NCI-H128 (cell line): ENCODE results near the gene ITIH4.
A peak's percentile ranks its signal among the peaks of the same experiment; 100 is the strongest.

Experiments used
- DNase-seq: peaks from one replicate; lab custom pipeline; 2025; ENCODE audit not compliant: unreplicated experiment; lab: John Stamatoyannopoulos, UW

The ITIH4 gene

GRCh38 chr3:52771702-52772101, 58.8 kb downstream of the ITIH4 start:
- no peak for DNase-seq

GRCh38 chr3:52771334-52771681, 59.2 kb downstream of the ITIH4 start:
- no peak for DNase-seq

- peak; percentile 61 for DNase-seq
Measured at GRCh38 chr3:52770496-52771333, 59.8 kb downstream of the ITIH4 start, which contains the start of gene NEK4. Gene NEK4 (minus strand): TSS chr3:52770940. CDS start chr3:52770746, 194 bp downstream.

GRCh38 chr3:52769786-52770455, 60.6 kb downstream of the ITIH4 start:
- no peak for DNase-seq

- DNase-seq = no peak
Measured at GRCh38 chr3:52763466-52763865, 67.0 kb downstream of the ITIH4 start.
